ENCODE results near the gene RXRA. TPM values are rescaled to one million over a fixed set of nuclear protein-coding genes. Genes with fewer than 3 reads are reported as not detected.

Gene RXRA
- total and polyA plus RNA-seq, 12 donors = 5.5 to 114 (median 71.3) TPM

GRCh38 chr9:134373953-134374300, 47.7 kb downstream of the RXRA start:
- Histone ChIP-seq H3K4me3 (peak overlapping the region in 1 of 4 donors; percentile 3), H3K27ac (peak overlapping the region; percentile 89 to 99 (median 93)), H3K36me3 (replicated peaks in 1 of 2) (no peaks in the 10 kb centered on the region), H3K9me3 (replicated peaks in 1 of 3) (no peaks in the 10 kb centered on the region), H3K27me3 (no peaks in the 10 kb centered on the region), H3K4me1 (replicated peaks in 1 of 2) (peaks cover 96% of the 10 kb centered on the region in 2 donors)
- TF ChIP-seq, protein P1, sequence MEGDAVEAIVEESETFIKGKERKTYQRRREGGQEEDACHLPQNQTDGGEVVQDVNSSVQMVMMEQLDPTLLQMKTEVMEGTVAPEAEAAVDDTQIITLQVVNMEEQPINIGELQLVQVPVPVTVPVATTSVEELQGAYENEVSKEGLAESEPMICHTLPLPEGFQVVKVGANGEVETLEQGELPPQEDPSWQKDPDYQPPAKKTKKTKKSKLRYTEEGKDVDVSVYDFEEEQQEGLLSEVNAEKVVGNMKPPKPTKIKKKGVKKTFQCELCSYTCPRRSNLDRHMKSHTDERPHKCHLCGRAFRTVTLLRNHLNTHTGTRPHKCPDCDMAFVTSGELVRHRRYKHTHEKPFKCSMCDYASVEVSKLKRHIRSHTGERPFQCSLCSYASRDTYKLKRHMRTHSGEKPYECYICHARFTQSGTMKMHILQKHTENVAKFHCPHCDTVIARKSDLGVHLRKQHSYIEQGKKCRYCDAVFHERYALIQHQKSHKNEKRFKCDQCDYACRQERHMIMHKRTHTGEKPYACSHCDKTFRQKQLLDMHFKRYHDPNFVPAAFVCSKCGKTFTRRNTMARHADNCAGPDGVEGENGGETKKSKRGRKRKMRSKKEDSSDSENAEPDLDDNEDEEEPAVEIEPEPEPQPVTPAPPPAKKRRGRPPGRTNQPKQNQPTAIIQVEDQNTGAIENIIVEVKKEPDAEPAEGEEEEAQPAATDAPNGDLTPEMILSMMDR (IDR thresholded peaks at IDR 0.05) = no peak
- no peak for TF ChIP-seq POLR2A (IDR thresholded peaks at IDR 0.05)
- peak; percentile 46 to 84 (median 78) for DNase-seq
- intact Hi-C loops (cut with DNase I) = loop anchor here (5.0 kb wide), 2 partner anchors 42 to 47 kb away; partner anchors contain the start of gene RXRA (in 1 of the 2)
- WGBS, 4 donors = 53 to 100% (median 62%) methylated on average over 1 to 17 of the region's 17 CpGs

DNA sequence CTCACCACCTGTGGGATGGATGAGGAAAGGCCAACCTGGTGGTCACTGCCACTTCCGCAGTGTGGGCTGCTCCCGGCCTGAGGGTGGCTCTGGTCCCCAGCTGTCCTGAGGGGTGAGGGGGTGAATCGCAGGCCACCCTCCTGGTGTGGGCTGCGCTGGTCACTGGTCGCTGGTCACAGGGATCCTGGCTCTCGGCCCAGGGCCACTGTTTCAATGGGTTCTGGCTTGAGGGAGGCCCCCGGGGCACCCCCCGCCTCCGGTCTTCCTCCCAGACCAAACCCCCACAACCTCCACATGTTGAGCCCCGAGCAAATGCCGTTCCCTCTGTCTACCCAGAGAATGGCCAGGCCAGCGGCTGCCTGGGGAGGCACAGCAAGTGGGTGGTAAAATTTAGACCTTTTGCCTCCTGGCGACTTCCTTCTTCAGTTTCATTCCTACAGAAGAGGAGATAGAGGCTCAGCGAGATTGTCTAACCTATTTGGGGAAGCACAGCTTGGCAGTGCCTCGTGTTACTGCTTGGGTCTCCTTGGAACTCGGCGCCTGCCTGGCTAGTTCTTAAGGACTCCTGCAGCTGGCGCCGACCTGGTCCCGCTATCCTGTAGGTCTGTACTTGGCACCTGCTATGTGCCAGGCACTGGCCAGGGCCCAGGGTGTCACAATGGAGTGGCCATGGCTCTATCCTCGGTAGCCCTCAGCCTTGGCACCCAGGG, 48.2 kb downstream of the RXRA start:
- H3K4me3 ChIP-seq = peak overlapping the region in 1 of 4 donors; percentile 17
- peaks cover 99 to 100% of the 10 kb centered on the region in 2 donors for H3K4me1 ChIP-seq (replicated peaks in 1 of 2)
- intact Hi-C loops (cut with DNase I) = loop anchor here (5.0 kb wide), 2 partner anchors 42 to 47 kb away; partner anchors contain the start of gene RXRA (in 1 of the 2)
- TF ChIP-seq, protein P1 (IDR thresholded peaks at IDR 0.05) = no peak
- TF ChIP-seq POLR2A (IDR thresholded peaks at IDR 0.05) = no peak
- DNase-seq = peak; percentile 54 to 80 (median 75)
- no peaks in the 10 kb centered on the region for H3K27me3 ChIP-seq
- no peaks in the 10 kb centered on the region for H3K9me3 ChIP-seq (replicated peaks in 1 of 3)
- H3K27ac ChIP-seq = peak overlapping the region; percentile 89 to 99 (median 93)
- H3K36me3 ChIP-seq (replicated peaks in 1 of 2) = no peaks in the 10 kb centered on the region
- WGBS, 4 donors = 31 to 38% (median 33%) methylated on average over 9 to 21 of the region's 21 CpGs

DNA sequence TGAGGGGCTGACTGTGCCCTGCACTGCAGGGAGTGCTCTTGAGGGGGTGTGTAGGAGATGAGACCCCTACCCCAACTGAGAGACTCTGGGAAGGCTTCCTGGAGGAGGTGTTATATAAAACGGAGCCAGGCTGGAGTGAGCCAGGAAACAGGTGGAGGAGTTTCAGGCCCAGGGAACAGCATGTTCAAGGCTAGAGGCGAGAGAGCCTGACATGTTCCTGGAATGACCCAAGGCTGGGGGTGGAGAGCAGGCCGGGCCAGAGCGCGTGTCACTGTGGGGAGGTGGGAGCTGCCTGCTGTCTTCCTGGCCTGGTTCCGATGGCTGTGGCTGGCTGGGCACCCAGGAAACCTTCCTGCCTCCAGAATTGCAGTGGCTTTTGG, 48.7 kb downstream of the RXRA start:
- DNase-seq = peak; percentile 74 to 93 (median 93)
- Histone ChIP-seq H3K4me1 (replicated peaks in 1 of 2) (peaks cover 99 to 100% of the 10 kb centered on the region in 2 donors), H3K27ac (peak overlapping the region; percentile 89 to 99 (median 93)), H3K4me3 (peak overlapping the region in 1 of 4 donors; percentile 17), H3K36me3 (replicated peaks in 1 of 2) (no peaks in the 10 kb centered on the region), H3K9me3 (replicated peaks in 1 of 3) (no peaks in the 10 kb centered on the region), H3K27me3 (no peaks in the 10 kb centered on the region)
- TF ChIP-seq, protein P1 (IDR thresholded peaks at IDR 0.05) = no peak
- peak in 1 of 2 donors; percentile 43 for TF ChIP-seq POLR2A (IDR thresholded peaks at IDR 0.05)
- intact Hi-C loops (cut with DNase I) = no loop called here
- 0 to 12% (median 6%) methylated on average over 2 to 6 of the region's 6 CpGs for WGBS, 4 donors

DNA sequence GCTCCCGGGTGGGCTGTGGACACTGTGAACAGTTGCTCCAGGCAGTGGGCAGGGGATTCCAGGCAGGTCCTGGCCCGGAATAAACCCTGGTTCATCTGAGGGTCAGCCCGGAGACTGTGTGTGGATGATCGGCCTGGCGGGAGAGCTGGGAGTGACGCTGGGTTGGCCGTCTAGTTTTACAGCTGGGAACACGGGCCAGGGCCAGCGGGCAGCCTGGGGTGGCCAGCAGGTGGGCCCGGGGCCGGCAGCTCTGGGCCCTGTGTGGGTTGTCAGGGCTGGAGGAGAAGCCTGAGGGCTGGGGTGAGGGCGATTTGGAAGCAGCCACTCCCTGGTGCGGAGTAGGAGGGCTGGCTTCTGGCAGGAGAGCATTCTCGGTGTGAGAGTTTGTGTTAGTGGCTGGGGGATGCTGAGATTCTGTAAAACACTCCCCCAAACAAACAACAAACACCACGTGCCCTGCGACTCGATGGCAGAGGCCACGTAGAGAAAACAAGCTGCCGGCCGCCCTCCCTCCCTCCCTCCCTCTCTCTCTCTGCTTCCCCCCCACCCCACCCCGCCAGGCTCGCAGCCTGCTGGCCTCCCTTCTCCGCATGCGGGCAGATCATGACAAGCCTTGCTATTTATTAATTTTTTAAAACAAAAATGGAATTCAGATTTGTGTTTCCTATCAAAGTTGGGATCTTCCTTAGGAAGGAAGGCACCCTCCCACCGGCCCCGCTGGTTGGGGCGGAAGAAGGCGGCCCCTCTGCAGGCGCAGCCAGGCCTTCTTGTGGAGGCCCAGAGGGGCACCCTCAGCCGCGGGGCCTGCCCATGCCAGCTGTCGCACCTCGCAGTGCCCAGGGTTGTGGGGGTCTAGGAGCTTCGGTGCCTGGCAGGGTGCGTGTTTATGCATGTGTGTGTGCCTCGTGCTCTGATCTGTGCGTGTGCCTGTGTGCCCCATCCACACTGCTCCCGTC, 49.5 kb downstream of the RXRA start:
- Histone ChIP-seq H3K36me3 (replicated peaks in 1 of 2) (no peaks in the 10 kb centered on the region), H3K4me3 (no peak overlapping the region), H3K4me1 (replicated peaks in 1 of 2) (peaks cover 99 to 100% of the 10 kb centered on the region in 2 donors), H3K27ac (peak overlapping the region; percentile 89 to 99 (median 93)), H3K9me3 (replicated peaks in 1 of 3) (no peaks in the 10 kb centered on the region), H3K27me3 (no peaks in the 10 kb centered on the region)
- intact Hi-C loops (cut with DNase I) = no loop called here
- DNase-seq = peak; percentile 56 to 88 (median 81)
- 8 to 26% (median 19%) methylated on average over 15 to 38 of the region's 38 CpGs for WGBS, 4 donors
- TF ChIP-seq, protein P1 (IDR thresholded peaks at IDR 0.05) = peak in 1 of 6 experiments; percentile 17
- TF ChIP-seq POLR2A (IDR thresholded peaks at IDR 0.05) = peak in 1 of 2 donors; percentile 20

Data from adrenal gland (tissue), 12 donors.